ENCODE results near the gene CFAP410. TPM values are rescaled to one million over a fixed set of nuclear protein-coding genes. Genes with fewer than 3 reads are reported as not detected.
A peak's percentile ranks its signal among the peaks of the same experiment; 100 is the strongest.
"Not testable (repeated sequence)": the region's sequence is repeated elsewhere in the genome, so short reads cannot be mapped to it uniquely, and the experiment has no call there.

Gene CFAP410
- total RNA-seq, 1 donor from 2014 or later, result 17.4 TPM

DNA sequence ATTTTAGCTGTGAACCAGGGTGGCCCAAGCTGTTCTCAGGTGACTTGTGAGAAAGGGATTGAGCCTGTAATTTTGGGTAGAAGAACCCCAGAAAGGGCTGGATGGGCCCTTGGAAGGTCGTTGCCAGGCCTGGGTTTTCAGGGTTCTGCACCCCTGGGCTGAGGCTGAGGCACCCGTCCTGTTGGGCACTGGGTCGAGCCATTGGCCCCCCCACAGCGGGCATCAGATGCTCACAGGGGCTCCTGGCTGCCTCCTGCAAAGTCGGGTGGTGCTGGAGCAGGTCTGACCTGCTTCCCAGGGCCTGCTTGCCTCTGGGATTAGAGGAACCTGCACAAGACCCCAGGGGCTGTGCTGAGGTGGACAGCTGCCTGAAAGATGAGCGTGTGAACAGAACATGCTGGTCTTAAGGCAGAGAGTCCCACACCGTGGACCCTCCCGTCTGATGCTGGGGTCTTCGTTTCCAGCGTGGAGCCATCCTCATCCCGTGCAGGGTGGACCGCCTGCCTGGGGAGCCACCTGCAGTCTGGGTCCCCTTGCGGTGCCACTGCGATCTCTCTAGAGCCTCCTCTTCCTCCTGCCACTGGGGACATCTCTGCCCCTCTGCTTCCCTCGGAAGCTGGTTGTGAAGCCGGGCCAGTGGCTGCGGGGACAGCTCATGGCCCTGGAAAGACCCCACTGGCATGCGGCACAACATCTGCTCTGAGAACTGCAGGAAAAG lies 12.5 kb upstream of the CFAP410 start:
- no peak for DNase-seq (ENCODE audit: low spot score)

DNA sequence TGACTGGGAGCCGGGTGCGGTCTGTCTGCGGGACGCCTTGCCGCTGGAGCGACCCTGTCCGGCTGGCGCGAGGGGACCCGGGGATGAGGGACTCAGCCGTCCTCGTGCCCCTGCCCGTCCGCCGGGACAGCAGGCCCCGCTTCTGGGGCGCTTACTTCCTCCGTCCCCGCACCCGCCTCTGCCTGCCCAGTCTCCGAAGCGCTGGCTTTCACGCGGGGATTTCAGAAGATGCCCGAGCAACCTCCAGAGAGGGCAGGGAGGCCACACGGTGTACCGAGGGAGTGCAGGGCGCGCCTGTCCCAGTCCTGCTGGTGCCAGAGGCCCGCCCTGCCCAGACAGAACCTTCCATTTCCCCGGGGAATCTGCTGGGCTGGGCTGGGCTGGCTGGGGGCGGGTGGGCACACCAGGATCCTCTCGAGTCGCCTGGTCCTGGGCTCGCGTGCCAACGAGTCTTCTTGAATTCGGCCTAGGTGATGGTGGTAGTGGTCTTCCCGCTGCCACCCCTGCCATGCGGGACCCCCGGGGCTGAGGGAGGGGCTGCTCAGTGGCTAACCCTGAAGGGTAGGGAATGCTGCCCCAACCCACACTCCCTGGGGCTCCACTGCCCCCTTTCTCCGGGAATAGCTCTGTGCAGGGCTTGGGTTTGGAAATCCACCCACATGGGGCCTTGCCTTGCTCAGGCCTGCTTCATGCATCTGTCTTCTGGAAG lies 11.7 kb upstream of the CFAP410 start:
- DNase-seq (ENCODE audit: low spot score), result peak; percentile 84

DNA sequence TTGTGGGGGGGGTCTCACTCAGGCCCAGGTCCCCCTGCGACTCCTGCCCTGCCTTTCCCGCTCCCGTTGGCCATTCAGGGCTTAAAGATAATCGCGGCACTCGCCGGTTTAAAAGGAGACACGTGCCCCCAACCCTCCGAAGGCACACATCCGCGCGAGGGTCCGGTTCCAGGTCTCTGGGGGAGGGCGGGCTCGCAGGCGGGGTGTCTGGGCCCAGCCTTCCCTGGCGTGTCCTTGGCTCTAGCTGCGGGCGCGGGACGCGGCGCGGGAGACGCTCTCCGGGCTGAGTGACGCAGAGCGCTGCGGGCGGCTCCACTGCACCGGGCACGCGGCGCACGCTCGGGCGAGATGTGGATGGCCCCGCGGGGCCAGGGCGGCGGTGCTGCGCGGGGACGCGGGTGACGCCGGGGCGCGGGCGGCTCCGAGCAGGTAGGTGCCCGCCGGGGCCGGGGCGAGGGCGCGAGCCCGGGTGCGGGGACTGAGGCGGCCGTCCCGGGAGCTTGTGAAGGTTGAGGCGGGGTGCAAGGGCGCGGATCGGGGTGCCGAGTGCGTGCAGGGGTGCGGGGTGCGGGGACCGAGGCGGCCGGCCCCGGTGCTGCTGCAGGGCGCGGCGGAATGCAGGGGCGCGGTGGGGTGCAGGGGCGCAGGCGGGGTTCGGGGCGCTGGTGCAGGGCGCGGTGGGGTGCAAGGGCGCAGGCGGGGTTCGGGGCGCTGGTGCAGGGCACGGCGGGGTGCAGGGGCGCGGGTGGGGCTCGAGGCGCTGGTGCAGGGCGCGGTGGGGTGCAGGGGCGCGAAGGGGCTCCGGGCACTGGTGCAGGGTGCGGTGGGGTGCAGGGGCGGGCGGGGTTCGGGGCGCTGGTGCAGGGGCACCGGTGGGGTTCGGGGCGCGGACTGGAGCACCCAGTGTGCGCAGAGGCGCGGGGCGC lies 10.9 kb upstream of the CFAP410 start:
- no peak for DNase-seq (ENCODE audit: low spot score)

DNA sequence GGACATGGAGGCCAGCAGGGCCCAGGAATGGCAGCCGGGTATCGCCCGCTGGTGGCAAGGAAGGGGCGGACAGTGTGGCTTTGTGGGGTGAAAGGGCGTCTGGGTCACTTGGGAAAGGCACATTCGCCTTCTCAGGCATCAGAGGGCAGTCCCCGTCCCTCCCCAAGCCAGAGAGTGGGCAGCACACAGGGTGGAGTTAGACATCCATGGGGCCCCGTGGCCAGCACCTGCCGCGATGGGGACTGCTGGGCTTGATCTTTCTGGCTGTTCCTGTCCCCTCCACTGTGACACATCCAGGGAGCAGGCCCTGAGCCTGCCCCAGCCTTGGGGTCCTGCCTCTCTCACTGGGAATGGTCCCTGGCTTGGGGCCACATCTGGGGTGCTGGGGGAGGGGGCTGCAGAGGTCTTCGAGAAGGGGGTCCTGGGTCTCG lies 10.2 kb upstream of the CFAP410 start:
- DNase-seq (ENCODE audit: low spot score), result no peak

DNA sequence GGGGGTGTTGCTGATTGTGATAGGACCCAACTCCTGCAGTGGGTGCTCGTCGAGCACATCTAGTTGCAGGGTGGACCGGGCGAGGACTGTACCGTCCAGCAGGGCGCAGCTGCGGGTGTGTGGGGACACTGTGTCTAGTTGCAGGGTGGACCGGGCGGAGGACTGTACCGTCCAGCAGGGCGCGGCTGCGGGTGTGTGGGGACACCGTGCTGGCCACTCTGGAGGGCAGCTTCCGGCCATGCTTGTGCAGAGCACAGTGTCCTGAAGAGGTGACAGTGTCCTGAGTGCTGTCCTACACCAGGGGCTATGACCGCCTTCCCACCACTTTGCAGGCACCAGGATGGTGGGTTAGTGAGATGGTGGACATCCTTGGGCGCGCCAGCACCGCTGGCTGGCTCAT lies 9.7 kb upstream of the CFAP410 start:
- DNase-seq (ENCODE audit: low spot score), result peak; percentile 88

DNA sequence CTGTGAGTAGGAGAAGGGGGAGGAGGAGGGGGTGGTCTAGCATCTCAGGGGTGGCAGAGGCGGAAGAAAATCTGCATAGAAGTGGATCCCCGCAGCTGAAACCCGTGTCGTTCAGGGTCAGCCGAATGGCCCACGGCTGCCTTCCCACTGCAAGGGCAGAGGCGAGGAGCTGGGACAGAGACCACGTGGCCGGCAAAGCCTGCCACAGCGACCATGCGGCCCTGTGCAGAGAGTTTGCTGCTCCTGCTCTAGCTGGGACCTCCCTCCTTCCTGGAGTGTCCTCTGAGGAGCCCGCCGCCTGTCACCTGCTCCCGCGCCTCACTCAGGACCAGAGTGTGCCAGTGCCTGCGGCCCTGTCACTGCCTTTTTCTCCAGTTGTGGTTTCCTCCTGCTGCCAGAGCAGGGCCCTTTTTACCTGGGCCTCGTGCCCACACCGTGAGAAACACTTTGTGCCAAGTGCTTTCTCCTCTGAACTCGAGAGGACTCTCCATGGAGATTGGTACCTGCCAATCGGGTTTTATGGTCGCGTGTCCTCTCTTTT lies 8.8 kb upstream of the CFAP410 start:
- DNase-seq (ENCODE audit: low spot score), result no peak

DNA sequence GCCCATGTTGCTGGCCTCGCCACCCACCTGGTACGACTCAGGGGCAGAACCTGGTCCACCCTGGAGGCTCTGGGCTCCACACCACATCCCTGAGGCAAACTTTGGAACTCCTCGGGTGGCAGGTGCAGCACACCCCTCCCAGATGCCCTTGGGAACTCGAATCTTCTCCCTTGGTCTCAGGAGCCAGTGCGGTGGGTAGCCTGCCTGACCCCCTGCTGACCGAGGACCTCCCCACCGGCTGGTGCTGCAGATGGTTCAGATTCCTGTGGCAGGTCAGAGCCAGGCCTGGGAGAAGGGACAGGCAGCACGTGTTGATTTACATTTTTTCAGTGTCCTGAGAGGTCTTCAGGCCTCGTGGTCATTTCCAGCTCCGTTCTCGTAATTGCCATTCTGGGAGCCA lies 6.3 kb upstream of the CFAP410 start:
- no peak for DNase-seq (ENCODE audit: low spot score)

DNA sequence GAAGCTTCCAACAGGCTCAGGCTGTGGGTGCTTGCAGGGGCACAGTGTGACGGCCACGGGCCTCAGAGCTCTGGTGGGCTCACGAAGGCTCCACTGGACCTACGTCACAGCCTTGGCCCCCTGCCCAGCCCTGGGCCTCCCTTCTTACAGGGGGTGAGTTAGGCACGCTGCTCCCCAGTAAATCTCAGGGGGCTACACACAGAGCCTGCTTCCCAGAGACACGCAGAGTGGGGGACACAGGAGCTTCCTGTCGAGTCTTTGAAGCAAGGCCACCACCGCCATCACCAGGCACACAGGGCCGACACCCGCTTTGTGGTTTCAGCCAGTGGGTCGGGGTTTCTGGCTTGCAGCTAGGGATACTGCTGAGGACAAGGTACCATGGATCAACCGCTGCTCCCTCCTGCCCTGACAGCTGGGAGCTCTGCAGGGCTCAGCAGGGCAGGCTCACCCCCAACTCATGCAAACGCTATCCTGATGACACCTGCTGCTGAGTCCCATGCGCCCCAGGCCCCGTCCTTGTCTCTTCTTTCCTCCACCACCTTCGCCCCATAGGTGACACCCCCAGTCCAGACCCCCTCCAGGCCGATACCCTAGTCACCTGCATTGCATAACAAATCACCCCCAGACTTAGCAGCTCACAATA lies 5.5 kb upstream of the CFAP410 start:
- DNase-seq (ENCODE audit: low spot score), result no peak

DNA sequence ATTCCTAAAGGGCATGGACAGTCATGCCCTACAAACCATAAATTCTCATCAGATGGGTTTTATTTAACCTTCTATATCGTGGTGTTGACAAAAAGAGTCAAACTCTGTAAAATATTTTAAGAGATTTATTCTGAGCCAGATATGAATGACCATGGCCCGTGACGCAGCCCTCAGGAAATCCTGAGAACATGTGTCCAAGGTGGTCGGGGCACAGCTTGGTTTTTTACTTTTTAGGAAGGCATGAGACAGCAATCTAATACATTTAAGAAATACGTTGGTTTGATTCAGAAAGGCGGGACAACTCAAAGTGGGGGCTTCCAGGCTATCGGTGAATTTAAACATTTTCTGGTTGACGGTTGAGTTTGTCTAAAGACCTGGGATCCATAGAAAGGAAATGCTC lies 3.8 kb upstream of the CFAP410 start:
- DNase-seq (ENCODE audit: low spot score), result not testable (repeated sequence)

DNA sequence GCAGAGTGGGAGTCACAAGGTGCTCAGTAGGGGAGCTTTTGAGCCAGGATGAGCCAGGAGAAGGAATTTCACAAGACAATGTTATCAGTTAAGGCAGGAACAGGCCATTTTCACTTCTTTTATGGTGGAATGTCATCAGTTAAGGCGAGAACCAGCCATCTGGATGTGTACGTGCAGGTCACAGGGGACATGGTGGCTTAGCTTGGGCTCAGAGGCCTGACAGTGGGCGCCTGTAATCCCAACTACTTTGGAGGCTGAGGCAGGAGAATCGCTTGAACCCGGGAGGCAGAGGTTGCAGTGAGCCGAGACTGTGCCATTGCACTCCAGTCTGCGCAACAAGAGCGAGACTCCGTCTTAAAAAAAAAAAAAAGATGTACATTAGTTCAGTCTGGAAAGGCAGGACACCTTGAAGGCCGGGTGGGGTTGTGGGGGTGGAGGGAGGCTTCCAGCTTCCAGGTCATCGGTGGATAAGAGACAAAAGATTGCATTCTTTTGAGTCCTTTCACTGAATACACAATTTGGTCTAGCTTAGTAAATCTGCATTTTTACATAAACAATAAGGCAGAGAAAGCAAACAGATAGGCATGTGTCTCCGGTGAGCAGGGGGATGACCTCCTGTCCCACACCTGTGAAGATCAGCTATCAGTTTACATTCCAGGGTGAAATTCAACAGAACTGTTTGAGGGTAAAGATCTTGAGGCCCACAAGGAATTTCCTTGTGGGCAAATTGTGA lies 2.7 kb upstream of the CFAP410 start:
- not testable (repeated sequence) for DNase-seq (ENCODE audit: low spot score)

DNA sequence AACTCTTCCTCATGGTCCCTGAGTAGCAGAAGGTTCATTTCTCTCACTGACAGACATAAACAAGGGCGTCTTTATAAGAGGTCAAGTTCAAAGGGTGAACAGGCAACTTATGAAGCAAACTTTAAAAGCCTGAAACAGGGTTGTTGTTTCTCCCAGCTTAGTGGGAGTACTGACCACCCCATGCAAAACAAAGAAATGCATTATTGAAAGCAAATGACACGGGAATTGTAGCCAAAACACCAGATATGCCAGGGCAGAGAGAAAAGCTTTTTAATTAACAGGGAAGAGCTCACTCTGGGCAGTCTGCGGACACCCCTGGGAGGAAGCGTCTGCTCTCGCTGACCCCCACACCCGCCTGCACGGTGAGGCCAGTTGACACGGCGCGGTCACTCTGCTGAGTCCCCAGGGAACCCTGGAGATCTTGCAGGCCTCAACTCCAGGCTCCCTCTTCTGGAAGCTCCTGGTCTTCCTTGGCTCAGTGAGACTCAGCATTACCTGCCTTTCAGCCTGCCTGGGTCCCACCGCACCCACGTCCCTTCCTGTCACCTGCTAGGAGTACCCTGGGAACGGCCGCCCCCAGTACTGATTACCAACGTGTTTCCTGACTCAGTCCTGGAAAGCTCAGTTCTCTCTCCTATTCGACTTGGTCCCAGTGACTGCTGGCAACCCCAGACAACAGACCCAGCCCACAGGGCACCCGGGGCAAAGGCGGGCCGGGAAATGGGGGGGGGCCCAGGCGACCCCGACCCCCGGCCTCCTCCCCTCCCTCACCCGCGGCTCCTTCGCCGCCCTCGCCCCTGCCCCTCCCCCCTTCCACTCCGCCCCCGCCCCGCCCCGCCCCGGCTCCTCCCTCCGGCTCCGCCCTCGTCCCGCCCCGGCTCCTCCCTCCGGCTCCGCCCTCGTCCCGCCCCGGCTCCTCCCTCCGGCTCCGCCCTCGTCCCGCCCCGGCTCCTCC lies 972 bp downstream of the CFAP410 start:
- no peak for DNase-seq (ENCODE audit: low spot score)

DNA sequence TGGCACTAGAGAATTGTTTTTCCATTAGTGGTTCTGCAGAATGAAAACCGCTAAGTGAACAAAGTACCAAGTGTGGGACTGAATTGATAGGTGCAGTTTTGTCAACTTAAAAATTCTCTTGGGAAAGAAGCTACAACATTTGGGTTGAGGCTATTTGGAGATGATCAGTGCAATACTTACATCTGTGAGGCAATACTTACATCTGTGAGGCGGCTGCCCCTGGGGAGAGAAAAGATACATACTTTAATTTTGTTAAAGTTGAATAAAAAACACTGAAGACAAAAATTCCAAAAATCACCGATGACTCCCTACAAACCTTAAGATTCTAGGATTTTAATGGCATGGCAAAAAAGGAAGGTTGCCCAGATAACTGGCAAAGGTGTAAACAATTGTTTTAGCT lies 1.7 kb downstream of the CFAP410 start:
- DNase-seq (ENCODE audit: low spot score), result no peak

DNA sequence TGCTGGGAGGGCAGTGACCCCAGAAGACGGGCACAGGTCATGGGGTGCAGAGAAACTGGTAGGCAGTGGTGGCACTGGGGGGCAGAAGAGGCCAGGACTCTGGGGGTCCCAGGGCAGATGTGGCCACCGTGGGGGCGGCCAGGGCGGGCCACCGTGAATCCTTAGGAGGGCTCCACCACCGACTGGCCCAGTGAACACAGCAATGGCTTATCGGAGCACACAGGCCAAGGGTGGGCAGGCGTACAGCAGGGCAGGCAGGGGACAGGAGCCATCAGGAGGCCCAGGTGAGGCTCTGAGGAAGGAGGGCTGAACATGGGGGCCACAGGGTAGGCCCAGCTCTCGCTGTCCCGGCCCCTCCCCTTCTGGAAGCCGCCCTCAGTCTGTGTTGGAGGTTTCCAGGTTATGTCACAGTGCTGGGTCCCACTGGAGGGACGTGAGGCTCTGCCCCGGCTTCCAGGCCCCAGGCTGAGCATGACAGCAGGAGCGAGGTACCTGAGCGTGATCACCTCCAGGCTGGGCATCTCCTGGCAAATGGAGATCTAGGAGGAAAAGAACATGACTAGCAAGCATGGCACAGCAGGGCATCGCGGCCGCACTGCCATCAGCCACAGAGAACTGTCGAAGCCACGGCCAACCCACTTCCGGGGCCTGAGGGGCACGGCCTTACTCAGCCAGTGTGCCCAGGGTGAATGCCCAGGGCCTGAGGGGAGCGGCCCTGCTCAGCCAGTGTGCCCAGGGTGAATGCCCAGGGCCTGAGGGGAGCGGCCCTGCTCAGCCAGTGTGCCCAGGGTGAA lies 3.7 kb downstream of the CFAP410 start:
- DNase-seq (ENCODE audit: low spot score), result no peak

DNA sequence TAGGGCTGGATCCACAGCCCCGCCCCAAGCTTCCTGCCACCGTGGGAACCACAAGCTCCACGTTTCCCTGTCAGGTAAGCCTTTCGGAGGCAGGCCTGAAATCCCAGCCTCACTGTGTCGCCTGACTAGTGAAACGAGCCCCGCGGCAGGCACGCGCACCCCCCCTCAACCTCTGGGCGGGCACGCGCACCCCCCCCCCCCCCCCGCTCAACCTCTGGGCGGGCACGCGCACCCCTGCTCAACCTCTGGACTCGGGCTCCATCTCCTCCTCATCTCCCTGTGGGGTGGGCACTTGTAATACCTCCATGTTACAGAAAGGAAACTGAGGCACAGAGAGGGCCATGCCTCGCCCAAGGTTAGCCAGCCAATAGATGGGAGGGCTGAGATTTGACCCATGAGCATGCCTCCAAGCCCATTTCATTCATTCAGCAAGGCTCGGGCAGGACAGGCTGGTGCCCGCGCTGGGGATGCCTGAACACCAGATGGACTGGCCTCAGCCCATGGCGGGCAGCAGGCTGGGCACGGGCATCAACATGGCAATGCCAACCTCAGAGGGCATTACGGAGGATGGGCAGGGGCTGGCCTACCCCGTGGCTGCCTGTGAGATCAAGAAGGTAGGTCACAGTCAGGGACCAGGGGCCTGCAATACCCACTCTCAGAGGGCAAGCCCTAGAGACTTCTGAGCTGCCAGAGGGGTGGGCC lies 4.7 kb downstream of the CFAP410 start:
- no peak for DNase-seq (ENCODE audit: low spot score)

DNA sequence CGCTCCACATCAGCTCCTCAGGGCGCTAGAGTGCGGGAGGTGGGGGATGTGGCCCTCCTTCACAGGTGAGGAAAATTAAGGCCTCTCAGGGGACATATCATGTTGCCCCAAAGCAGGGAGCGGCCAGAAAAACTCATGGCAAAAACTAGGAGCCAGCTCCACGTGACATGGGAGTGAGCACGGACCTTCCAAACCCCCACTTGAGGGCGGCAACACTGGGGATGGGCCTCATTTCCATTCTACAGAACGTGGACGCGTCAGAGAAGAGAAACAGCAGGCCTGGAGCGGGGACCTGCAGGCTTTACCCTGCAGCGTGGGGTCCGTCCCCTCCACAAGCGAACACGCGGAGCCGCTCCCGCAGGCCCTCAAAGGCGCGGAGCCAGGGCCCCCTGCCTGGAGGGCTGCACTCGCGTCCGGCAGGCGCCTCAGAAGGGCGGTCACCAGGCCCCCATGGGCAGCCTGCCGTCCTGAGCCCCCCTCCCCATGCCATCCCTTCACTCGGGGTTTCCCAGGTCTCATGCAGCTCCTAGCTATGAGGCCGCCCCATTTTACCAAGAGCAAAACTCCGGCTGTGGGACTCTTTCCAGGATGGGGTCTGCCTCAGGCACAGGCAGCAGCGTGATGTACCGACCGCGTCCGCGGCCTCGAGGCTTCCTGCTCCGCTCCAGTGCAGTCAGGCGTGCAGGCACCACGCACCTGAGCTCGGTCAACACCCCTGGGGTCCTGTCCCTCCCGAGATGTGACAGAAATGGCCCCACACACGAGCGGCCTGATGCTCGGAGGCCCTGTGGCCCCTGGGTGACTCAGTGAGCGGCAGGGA lies 5.5 kb downstream of the CFAP410 start:
- DNase-seq (ENCODE audit: low spot score), result no peak

DNA sequence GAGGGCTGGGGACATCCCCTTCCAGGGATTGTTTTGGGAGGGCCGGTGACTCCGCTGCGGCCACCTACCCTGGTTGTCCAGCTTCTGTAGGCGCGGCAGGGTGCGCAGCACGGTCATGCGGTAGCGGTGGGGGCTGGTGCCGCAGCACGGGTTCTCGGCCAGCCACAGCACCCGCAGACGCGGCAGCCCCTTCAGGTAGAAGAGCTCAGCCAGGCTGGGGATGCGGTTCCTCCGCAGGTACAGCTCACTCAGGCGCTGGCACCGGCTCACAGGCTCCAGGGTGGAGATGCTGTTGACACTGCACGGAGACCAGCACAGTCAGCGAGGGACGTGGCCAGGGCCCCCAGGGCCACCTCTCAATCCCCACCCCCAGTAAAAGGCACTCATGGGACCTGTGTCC lies 6.2 kb downstream of the CFAP410 start:
- no peak for DNase-seq (ENCODE audit: low spot score)

DNA sequence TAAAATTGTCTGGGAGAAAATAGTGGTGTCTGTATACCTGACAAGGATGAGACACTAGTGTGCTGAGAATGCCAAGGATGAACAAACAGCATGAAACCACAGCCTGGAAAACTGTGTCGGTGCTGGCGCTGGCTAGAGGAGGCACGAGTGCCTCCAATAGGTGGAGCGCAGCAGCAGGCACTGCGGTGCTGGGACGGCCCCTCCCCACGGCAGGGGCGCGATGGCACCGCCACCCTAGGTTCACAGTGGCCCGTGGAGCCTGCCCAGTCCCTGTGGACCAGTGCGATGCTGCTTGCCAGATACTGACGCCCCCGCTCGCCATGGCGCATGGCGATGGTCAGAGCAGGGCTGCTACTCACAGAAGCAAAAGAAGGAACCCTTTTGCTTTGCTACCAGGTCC lies 6.8 kb downstream of the CFAP410 start:
- no peak for DNase-seq (ENCODE audit: low spot score)
